ENCODE results near the gene CNTFR.

DNA sequence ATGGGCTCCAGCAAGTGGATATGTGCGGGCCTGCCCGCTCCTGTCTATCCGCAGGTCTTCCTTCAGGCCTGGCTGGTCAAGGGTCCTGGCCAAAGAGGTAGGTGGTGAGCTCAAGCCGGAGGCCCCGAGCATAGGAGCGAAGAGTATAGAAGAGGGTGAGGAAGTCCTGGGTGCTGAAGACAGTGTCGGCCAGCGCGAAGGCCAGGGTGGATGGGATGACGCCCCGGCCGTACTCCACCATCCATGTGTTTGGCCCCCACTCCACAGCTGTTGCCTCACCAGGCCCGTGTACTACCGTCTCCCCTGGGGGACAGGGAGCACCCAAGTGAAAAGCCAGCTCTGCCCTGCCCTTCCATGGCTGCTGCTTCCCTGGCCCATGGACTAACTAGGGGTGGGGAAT is 46.0 kb upstream of the CNTFR start:
- TF ChIP-seq, protein P1, sequence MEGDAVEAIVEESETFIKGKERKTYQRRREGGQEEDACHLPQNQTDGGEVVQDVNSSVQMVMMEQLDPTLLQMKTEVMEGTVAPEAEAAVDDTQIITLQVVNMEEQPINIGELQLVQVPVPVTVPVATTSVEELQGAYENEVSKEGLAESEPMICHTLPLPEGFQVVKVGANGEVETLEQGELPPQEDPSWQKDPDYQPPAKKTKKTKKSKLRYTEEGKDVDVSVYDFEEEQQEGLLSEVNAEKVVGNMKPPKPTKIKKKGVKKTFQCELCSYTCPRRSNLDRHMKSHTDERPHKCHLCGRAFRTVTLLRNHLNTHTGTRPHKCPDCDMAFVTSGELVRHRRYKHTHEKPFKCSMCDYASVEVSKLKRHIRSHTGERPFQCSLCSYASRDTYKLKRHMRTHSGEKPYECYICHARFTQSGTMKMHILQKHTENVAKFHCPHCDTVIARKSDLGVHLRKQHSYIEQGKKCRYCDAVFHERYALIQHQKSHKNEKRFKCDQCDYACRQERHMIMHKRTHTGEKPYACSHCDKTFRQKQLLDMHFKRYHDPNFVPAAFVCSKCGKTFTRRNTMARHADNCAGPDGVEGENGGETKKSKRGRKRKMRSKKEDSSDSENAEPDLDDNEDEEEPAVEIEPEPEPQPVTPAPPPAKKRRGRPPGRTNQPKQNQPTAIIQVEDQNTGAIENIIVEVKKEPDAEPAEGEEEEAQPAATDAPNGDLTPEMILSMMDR (IDR thresholded peaks at IDR 0.05; ENCODE audit: insufficient read depth, low read length): no peak
- TF ChIP-seq GABPA (IDR thresholded peaks at IDR 0.05; ENCODE audit: low read depth): no peak
- TF ChIP-seq, protein P2, sequence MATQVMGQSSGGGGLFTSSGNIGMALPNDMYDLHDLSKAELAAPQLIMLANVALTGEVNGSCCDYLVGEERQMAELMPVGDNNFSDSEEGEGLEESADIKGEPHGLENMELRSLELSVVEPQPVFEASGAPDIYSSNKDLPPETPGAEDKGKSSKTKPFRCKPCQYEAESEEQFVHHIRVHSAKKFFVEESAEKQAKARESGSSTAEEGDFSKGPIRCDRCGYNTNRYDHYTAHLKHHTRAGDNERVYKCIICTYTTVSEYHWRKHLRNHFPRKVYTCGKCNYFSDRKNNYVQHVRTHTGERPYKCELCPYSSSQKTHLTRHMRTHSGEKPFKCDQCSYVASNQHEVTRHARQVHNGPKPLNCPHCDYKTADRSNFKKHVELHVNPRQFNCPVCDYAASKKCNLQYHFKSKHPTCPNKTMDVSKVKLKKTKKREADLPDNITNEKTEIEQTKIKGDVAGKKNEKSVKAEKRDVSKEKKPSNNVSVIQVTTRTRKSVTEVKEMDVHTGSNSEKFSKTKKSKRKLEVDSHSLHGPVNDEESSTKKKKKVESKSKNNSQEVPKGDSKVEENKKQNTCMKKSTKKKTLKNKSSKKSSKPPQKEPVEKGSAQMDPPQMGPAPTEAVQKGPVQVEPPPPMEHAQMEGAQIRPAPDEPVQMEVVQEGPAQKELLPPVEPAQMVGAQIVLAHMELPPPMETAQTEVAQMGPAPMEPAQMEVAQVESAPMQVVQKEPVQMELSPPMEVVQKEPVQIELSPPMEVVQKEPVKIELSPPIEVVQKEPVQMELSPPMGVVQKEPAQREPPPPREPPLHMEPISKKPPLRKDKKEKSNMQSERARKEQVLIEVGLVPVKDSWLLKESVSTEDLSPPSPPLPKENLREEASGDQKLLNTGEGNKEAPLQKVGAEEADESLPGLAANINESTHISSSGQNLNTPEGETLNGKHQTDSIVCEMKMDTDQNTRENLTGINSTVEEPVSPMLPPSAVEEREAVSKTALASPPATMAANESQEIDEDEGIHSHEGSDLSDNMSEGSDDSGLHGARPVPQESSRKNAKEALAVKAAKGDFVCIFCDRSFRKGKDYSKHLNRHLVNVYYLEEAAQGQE (IDR thresholded peaks at IDR 0.05; ENCODE audit: insufficient replicate concordance, low read depth): no peak
- TF ChIP-seq POLR2AphosphoS5 (IDR thresholded peaks at IDR 0.05; ENCODE audit: low read depth): no peak
